Cardiac septum (tissue), 1 donor: ENCODE results near the gene NDUFB10. TPM values are rescaled to one million over a fixed set of nuclear protein-coding genes. Genes with fewer than 3 reads are reported as not detected.
A peak's percentile ranks its signal among the peaks of the same experiment; 100 is the strongest.
"Not testable (repeated sequence)": the region's sequence is repeated elsewhere in the genome, so short reads cannot be mapped to it uniquely, and the experiment has no call there.

ENCODE experiments used
- DNase-seq: peaks from one replicate; pipeline ENCODE4 v3.0.0-alpha.2; 2020; ENCODE audit warnings: low spot score
- intact Hi-C: fragments of 100-400 bp; cut with DNase I; formaldehyde crosslinking; loops from one replicate; pipeline ENCODE4 v1.14.0; 2022
- total RNA-seq: library from RNA; stranded (reverse); fragmentation: NEBNext Ultra II Directional; extraction: Animal tissue kit (Norgen Biotek cat#: 25700); gene quantifications from one replicate; pipeline ENCODE4 v1.2.1, GENCODE V29; 2021
- donor health status: DM: no; HTN: no; CAD: no.

The NDUFB10 gene
- total RNA-seq, 1 donor from 2014 or later, result 390 TPM

GRCh38 chr16:1923299-1924034 lies 35.9 kb upstream of the NDUFB10 start:
- intact Hi-C loops, result no loop called here

GRCh38 chr16:1924095-1924494 lies 35.2 kb upstream of the NDUFB10 start:
- intact Hi-C loops, result no loop called here
- no peak for DNase-seq

More at GRCh38 chr16:1923299-1924034, 35.9 kb upstream of the NDUFB10 start:
- DNase-seq, result no peak

- no peak for DNase-seq
- intact Hi-C loops, result no loop called here
Observed at GRCh38 chr16:1926271-1926670, 33.1 kb upstream of the NDUFB10 start.

- no peak for DNase-seq
Observed at GRCh38 chr16:1929105-1929504, 30.2 kb upstream of the NDUFB10 start.

GRCh38 chr16:1929578-1930337 lies 29.6 kb upstream of the NDUFB10 start:
- intact Hi-C loops, result loop anchor here (2.0 kb wide), 1 partner anchor 67 kb away; no protein-coding TSS in a partner anchor
- DNase-seq, result peak; percentile 96

More at GRCh38 chr16:1929105-1929504, 30.2 kb upstream of the NDUFB10 start:
- intact Hi-C loops, result no loop called here

GRCh38 chr16:1930338-1930720 lies 29.0 kb upstream of the NDUFB10 start:
- intact Hi-C loops, result loop anchor here (2.0 kb wide), 1 partner anchor 68 kb away; no protein-coding TSS in a partner anchor
- no peak for DNase-seq

GRCh38 chr16:1932050-1933028 lies 27.0 kb upstream of the NDUFB10 start:
- no peak for DNase-seq
- intact Hi-C loops, result no loop called here

GRCh38 chr16:1933097-1933661 lies 26.2 kb upstream of the NDUFB10 start:
- no peak for DNase-seq
- intact Hi-C loops, result no loop called here

GRCh38 chr16:1936945-1937479 lies 22.3 kb upstream of the NDUFB10 start:
- DNase-seq, result no peak
- intact Hi-C loops, result no loop called here

GRCh38 chr16:1938316-1938715 lies 21.0 kb upstream of the NDUFB10 start:
- intact Hi-C loops, result no loop called here
- peak; percentile 91 for DNase-seq

GRCh38 chr16:1938910-1939309 lies 20.4 kb upstream of the NDUFB10 start:
- intact Hi-C loops, result no loop called here
- no peak for DNase-seq

GRCh38 chr16:1939833-1940232 lies 19.5 kb upstream of the NDUFB10 start:
- intact Hi-C loops, result loop anchor here (5.0 kb wide), 1 partner anchor 158 kb away; the partner anchor contains the start of genes NUBP2 and SPSB3
- not testable (repeated sequence) for DNase-seq

- DNase-seq, result no peak
- intact Hi-C loops, result loop anchor here (5.0 kb wide), 1 partner anchor 158 kb away; the partner anchor contains the start of genes NUBP2 and SPSB3
Observed at GRCh38 chr16:1940273-1941161, 18.8 kb upstream of the NDUFB10 start.

- intact Hi-C loops, result loop anchor here (5.0 kb wide), 1 partner anchor 159 kb away; the partner anchor contains the start of genes NUBP2 and SPSB3
Observed at GRCh38 chr16:1941162-1942046, 17.9 kb upstream of the NDUFB10 start.

GRCh38 chr16:1942047-1942809 lies 17.1 kb upstream of the NDUFB10 start:
- DNase-seq, result peak; percentile 91
- intact Hi-C loops, result loop anchor here (5.0 kb wide), 1 partner anchor 160 kb away; the partner anchor contains the start of genes NUBP2 and SPSB3

More at GRCh38 chr16:1941162-1942046, 17.9 kb upstream of the NDUFB10 start:
- DNase-seq, result no peak
